PC-9 (cell line): Measurements from ENCODE around the gene AKAP6. TPM values are rescaled to one million over a fixed set of nuclear protein-coding genes. Genes with fewer than 3 reads are reported as not detected.

ENCODE experiments used
- BruUV-seq: library from RNA; stranded (reverse); fragments of 400-500 nt; replicated peaks from 2 replicates; lab custom pipeline; 2021; lab: Mats Ljungman, UMichigan
- CTCF ChIA-PET: fragments of 300-600 bp; sonication (Branson Sonifier 250); formaldehyde crosslinking; loops from one replicate; lab custom pipeline; 2022; ENCODE audit warnings: antibody characterized with exemption; lab: Charles Lee
- POLR2A ChIA-PET: fragments of 300-600 bp; sonication (Branson Sonifier 250); formaldehyde crosslinking; loops from one replicate; lab custom pipeline; 2022; ENCODE audit warnings: antibody characterized with exemption; ENCODE audit not compliant: unreplicated experiment; lab: Charles Lee
- DNase-seq, 2 experiments: peaks; one replicate each; pipeline versions ENCODE4 v3.0.0 to v3.0.0-alpha.2; 2015 to 2022; ENCODE audit warnings: mixed read lengths in 1 of 2
- H2AFZ ChIP-seq: fragments of 200-600 bp; sonication (generic); 2 replicates; pipeline ENCODE4 v1.8.1; 2017; ENCODE audit warnings: antibody characterized with exemption
- H3F3A ChIP-seq: fragments of 200-600 bp; sonication (generic); 2 replicates; pipeline ENCODE4 v1.8.1; 2017; ENCODE audit warnings: antibody characterized with exemption, mild to moderate bottlenecking, low read depth; ENCODE audit not compliant: insufficient read depth
- H3K27ac ChIP-seq: fragments of 200-600 bp; sonication (generic); 2 replicates; pipeline ENCODE4 v1.6.1; 2016; ENCODE audit warnings: mixed run types
- H3K27me3 ChIP-seq: fragments of 200-600 bp; sonication (generic); 2 replicates; pipeline ENCODE4 v1.6.1; 2016; ENCODE audit warnings: low read depth, mixed run types; ENCODE audit not compliant: insufficient read depth
- H3K36me3 ChIP-seq: fragments of 200-600 bp; sonication (generic); 2 replicates; pipeline ENCODE4 v1.6.1; 2016; ENCODE audit warnings: low read depth, mixed run types
- H3K4me1 ChIP-seq: fragments of 200-600 bp; sonication (generic); replicated peaks from 2 replicates; pipeline ENCODE4 v1.6.1; 2016; ENCODE audit warnings: mixed run types; ENCODE audit not compliant: insufficient read depth
- H3K4me2 ChIP-seq: fragments of 200-600 bp; sonication (generic); 2 replicates; pipeline ENCODE4 v1.6.1; 2017; ENCODE audit warnings: mixed run types
- H3K4me3 ChIP-seq: fragments of 200-600 bp; sonication (generic); 2 replicates; pipeline ENCODE4 v1.6.1; 2016; ENCODE audit warnings: mixed run types
- H3K79me2 ChIP-seq: fragments of 200-600 bp; sonication (generic); 2 replicates; pipeline ENCODE4 v1.6.1; 2017; ENCODE audit warnings: low read depth, mixed run types
- H3K9me2 ChIP-seq: fragments of 200-600 bp; sonication (generic); 2 replicates; pipeline ENCODE4 v1.8.1; 2017; ENCODE audit warnings: mild to moderate bottlenecking; ENCODE audit not compliant: insufficient read depth
- H3K9me3 ChIP-seq: fragments of 200-600 bp; sonication (generic); 2 replicates; pipeline ENCODE4 v1.8.1; 2016; ENCODE audit warnings: low read depth; ENCODE audit not compliant: insufficient read depth
- H4K20me1 ChIP-seq: fragments of 200-600 bp; sonication (generic); 2 replicates; pipeline ENCODE4 v1.8.1; 2017; ENCODE audit not compliant: insufficient read depth
- EZH2 ChIP-seq: fragments of 200-600 bp; sonication (generic); IDR thresholded peaks from 2 replicates; pipeline ENCODE4 v1.8.0; 2017; ENCODE audit warnings: antibody characterized with exemption, low read depth
- intact Hi-C: fragments of 100-400 bp; cut with micrococcal nuclease; formaldehyde crosslinking; loops from one replicate; pipeline ENCODE4 v1.10.0; 2022; ENCODE audit not compliant: unreplicated experiment
- total RNA-seq: library from RNA; stranded (reverse); gene quantifications from 2 replicates; pipeline ENCODE4 v1.2.3, GENCODE V29; 2021
- TF ChIP-seq, protein P1 (sequence below): fragments of 200-600 bp; sonication (generic); conservative IDR thresholded peaks from 2 replicates; pipeline ENCODE4 v1.6.1; 2017; ENCODE audit warnings: mixed run types, antibody characterized with exemption, mild to moderate bottlenecking, moderate library complexity

AKAP6 gene
- total RNA-seq, 1 experiment from 2014 or later: 2.8 TPM

DNA sequence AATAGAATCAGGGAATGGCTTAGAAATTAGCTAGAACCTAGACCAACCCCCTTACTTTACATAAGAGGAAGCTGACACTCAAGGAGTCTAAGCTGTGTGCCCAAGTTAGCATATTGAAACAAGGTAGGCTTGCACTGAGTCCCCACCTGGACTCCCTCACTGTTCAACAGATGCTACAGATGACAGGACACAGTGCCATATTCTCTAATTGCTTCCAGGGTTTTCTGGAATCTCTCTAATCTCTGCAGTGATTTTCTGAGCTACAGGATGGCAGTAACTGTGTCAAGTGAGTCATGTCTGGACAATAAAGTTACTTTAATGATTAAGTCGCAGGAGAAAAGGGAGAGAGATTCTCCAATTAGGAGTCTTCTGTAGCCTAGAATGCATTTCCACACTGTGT is 35.8 kb downstream of the AKAP6 start:
- H4K20me1 ChIP-seq: no peaks in the 10 kb centered on the region
- ChIA-PET CTCF (no interaction called here), POLR2A (no interaction called here)
- no peaks in the 10 kb centered on the region for H3K27me3 ChIP-seq
- H2AFZ ChIP-seq: no peak overlapping the region
- no peak for TF ChIP-seq EZH2
- TF ChIP-seq, protein P1, sequence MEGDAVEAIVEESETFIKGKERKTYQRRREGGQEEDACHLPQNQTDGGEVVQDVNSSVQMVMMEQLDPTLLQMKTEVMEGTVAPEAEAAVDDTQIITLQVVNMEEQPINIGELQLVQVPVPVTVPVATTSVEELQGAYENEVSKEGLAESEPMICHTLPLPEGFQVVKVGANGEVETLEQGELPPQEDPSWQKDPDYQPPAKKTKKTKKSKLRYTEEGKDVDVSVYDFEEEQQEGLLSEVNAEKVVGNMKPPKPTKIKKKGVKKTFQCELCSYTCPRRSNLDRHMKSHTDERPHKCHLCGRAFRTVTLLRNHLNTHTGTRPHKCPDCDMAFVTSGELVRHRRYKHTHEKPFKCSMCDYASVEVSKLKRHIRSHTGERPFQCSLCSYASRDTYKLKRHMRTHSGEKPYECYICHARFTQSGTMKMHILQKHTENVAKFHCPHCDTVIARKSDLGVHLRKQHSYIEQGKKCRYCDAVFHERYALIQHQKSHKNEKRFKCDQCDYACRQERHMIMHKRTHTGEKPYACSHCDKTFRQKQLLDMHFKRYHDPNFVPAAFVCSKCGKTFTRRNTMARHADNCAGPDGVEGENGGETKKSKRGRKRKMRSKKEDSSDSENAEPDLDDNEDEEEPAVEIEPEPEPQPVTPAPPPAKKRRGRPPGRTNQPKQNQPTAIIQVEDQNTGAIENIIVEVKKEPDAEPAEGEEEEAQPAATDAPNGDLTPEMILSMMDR: no peak
- H3K9me2 ChIP-seq: no peaks in the 10 kb centered on the region
- intact Hi-C loops: no loop called here
- no peak overlapping the region for H3K4me3 ChIP-seq
- no peaks in the 10 kb centered on the region for H3K9me3 ChIP-seq
- H3K36me3 ChIP-seq: no peaks in the 10 kb centered on the region
- DNase-seq: no peak
- no peaks in the 10 kb centered on the region for H3F3A ChIP-seq
- H3K27ac ChIP-seq: no peak overlapping the region
- BruUV-seq: no TSS peak
- H3K4me1 ChIP-seq: no peaks in the 10 kb centered on the region
- no peaks in the 10 kb centered on the region for H3K79me2 ChIP-seq
- no peak overlapping the region for H3K4me2 ChIP-seq

DNA sequence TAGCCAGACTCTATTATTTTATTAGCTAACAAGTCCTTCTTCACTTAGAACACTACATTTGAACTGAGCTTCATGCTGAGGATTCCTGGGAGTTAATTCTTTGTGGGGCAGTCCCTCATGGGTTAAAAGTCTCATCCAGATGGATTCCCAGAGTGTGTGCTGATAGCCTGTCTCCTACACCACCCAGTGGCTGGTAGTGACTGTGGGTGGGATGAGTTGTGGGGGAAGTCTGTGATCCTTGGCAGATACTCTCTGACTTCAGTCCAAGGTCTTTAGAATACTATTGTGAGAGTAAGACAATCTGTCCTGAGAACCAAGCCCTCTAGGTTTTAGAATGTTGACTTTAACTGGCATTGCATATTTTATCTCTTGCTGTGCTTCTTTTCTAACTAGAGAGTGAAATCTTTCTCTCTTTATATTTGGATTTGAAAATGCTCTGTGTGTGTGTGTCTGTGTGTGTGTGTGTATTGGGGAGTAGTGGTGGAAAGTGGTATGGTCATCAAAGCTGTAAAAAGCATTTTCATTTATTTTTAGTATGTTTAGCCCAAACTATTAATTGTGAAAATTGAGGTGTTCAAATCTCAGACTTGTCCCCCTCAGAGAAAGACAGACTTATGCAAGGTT is 37.3 kb downstream of the AKAP6 start:
- no peaks in the 10 kb centered on the region for H3K9me3 ChIP-seq
- no TSS peak for BruUV-seq
- POLR2A ChIA-PET: no interaction called here
- intact Hi-C loops: no loop called here
- H2AFZ ChIP-seq: no peak overlapping the region
- no peaks in the 10 kb centered on the region for H4K20me1 ChIP-seq
- no peaks in the 10 kb centered on the region for H3K79me2 ChIP-seq
- TF ChIP-seq, protein P1: no peak
- TF ChIP-seq EZH2: no peak
- DNase-seq: no peak
- H3K27me3 ChIP-seq: no peaks in the 10 kb centered on the region
- H3K36me3 ChIP-seq: no peaks in the 10 kb centered on the region
- H3K9me2 ChIP-seq: no peaks in the 10 kb centered on the region
- H3K27ac ChIP-seq: no peak overlapping the region
- no peak overlapping the region for H3K4me3 ChIP-seq
- no peak overlapping the region for H3K4me2 ChIP-seq
- CTCF ChIA-PET: interaction anchor here (0.6 kb wide), 1 partner anchor 26 kb away, joined by 4 read pairs; no protein-coding TSS in a partner anchor
- peaks cover 11% of the 10 kb centered on the region for H3K4me1 ChIP-seq
- no peaks in the 10 kb centered on the region for H3F3A ChIP-seq

DNA sequence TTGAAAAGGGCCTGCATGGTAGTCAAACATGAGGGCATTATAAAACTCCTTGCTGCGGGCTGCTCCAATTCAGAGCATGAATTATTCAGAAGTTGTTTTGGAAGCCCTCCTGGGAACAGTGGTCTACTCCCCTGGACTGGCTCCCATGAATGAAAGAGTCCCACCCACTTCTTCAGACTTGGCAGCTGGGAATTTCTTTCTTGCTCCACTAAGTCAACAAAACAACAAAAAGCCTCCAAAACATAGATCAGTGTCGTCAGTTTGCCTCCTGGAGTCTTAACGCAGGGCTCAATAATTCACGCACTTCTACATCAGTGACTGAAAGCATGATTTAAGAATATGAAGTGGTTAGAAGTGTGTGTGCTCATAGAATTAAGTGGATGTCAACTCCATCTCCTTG is 37.9 kb downstream of the AKAP6 start:
- Histone ChIP-seq H4K20me1 (no peaks in the 10 kb centered on the region), H3K36me3 (no peaks in the 10 kb centered on the region), H3K4me2 (no peak overlapping the region), H3K4me1 (peaks cover 18% of the 10 kb centered on the region), H3K9me2 (no peaks in the 10 kb centered on the region), H2AFZ (no peak overlapping the region), H3K9me3 (no peaks in the 10 kb centered on the region), H3F3A (no peaks in the 10 kb centered on the region), H3K27ac (no peak overlapping the region), H3K4me3 (no peak overlapping the region), H3K79me2 (no peaks in the 10 kb centered on the region), H3K27me3 (no peaks in the 10 kb centered on the region)
- BruUV-seq: no TSS peak
- intact Hi-C loops: no loop called here
- POLR2A ChIA-PET: no interaction called here
- TF ChIP-seq, protein P1: no peak
- no peak for TF ChIP-seq EZH2
- CTCF ChIA-PET: no interaction called here
- no peak for DNase-seq
